ENCODE data around the gene WBP2.

WBP2 gene

GRCh38 chr17:75846692-75847613, 8.2 kb downstream of the WBP2 start:
- DNase-seq: no peak

- no peak for DNase-seq
Measured at GRCh38 chr17:75845933-75846691, 9.0 kb downstream of the WBP2 start.

- peak in 41 of 51 donors; percentile 7 to 78 (median 56) for DNase-seq
Measured at GRCh38 chr17:75845058-75845711, 9.9 kb downstream of the WBP2 start.

- DNase-seq: peak in 8 of 51 donors; percentile 22 to 69 (median 52)
Measured at GRCh38 chr17:75844530-75845057, 10.5 kb downstream of the WBP2 start.

- DNase-seq: no peak
Measured at GRCh38 chr17:75843577-75844529, 11.3 kb downstream of the WBP2 start, which contains the start of gene UNC13D. Gene UNC13D (minus strand): TSS chr17:75844404. CDS start chr17:75844337, 67 bp downstream.

GRCh38 chr17:75842963-75843576, 12.1 kb downstream of the WBP2 start:
- DNase-seq: no peak

- DNase-seq: no peak
Measured at GRCh38 chr17:75842411-75842810, 12.7 kb downstream of the WBP2 start.

GRCh38 chr17:75840799-75841164, 14.4 kb downstream of the WBP2 start:
- DNase-seq: no peak

- DNase-seq: no peak
Measured at GRCh38 chr17:75839942-75840798, 15.0 kb downstream of the WBP2 start.

- DNase-seq: no peak
Measured at GRCh38 chr17:75838410-75838809, 16.7 kb downstream of the WBP2 start.

GRCh38 chr17:75837899-75838298, 17.2 kb downstream of the WBP2 start:
- no peak for DNase-seq

GRCh38 chr17:75836605-75837004, 18.5 kb downstream of the WBP2 start:
- DNase-seq: no peak

GRCh38 chr17:75835654-75835987, 19.5 kb downstream of the WBP2 start:
- DNase-seq: no peak

GRCh38 chr17:75834928-75835653, 20.0 kb downstream of the WBP2 start:
- DNase-seq: no peak

- peak in 23 of 51 donors; percentile 6 to 77 (median 54) for DNase-seq
Measured at GRCh38 chr17:75834279-75834920, 20.7 kb downstream of the WBP2 start.

- no peak for DNase-seq
Measured at GRCh38 chr17:75832652-75833400, 22.3 kb downstream of the WBP2 start.

GRCh38 chr17:75832164-75832651, 22.9 kb downstream of the WBP2 start:
- DNase-seq: peak in 2 of 51 donors; percentile 23 to 41
